ENCODE data around the gene SUPT3H.

- TF ChIP-seq CTCF (IDR thresholded peaks at IDR 0.05), result no peak
- TF ChIP-seq POLR2A (IDR thresholded peaks at IDR 0.05), result no peak
These were observed 223.1 kb downstream of the SUPT3H start for GRCh38 chr6:45154679-45155078.

Data from right lobe of liver (tissue), 4 donors.